Measurements from ENCODE around the gene ATP8A2.

ATP8A2 gene

GRCh38 chr13:25719666-25720065 is 347.9 kb downstream of the ATP8A2 start:
- in situ Hi-C loops (cut with MboI; ENCODE audit: low sequenced_read_pairs): no loop called here

GRCh38 chr13:25722893-25723292 is 351.1 kb downstream of the ATP8A2 start:
- in situ Hi-C loops (cut with MboI; ENCODE audit: low sequenced_read_pairs): no loop called here

- in situ Hi-C loops (cut with MboI; ENCODE audit: low sequenced_read_pairs): no loop called here
Observed at GRCh38 chr13:25725104-25725503, 353.3 kb downstream of the ATP8A2 start.

- in situ Hi-C loops (cut with MboI; ENCODE audit: low sequenced_read_pairs): no loop called here
Observed at GRCh38 chr13:25727250-25727649, 355.5 kb downstream of the ATP8A2 start.

GRCh38 chr13:25727810-25728209 is 356.0 kb downstream of the ATP8A2 start:
- in situ Hi-C loops (cut with MboI; ENCODE audit: low sequenced_read_pairs): no loop called here

- in situ Hi-C loops (cut with MboI; ENCODE audit: low sequenced_read_pairs): no loop called here
Observed at GRCh38 chr13:25729201-25729600, 357.4 kb downstream of the ATP8A2 start.

GRCh38 chr13:25731037-25731436 is 359.3 kb downstream of the ATP8A2 start:
- in situ Hi-C loops (cut with MboI; ENCODE audit: low sequenced_read_pairs): no loop called here

- in situ Hi-C loops (cut with MboI; ENCODE audit: low sequenced_read_pairs): no loop called here
Observed at GRCh38 chr13:25731536-25731935, 359.8 kb downstream of the ATP8A2 start.

GRCh38 chr13:25732111-25732865 is 360.5 kb downstream of the ATP8A2 start:
- in situ Hi-C loops (cut with MboI; ENCODE audit: low sequenced_read_pairs): no loop called here

- in situ Hi-C loops (cut with MboI; ENCODE audit: low sequenced_read_pairs): no loop called here
Observed at GRCh38 chr13:25733001-25733491, 361.3 kb downstream of the ATP8A2 start.

GRCh38 chr13:25733696-25734435 is 362.1 kb downstream of the ATP8A2 start:
- in situ Hi-C loops (cut with MboI; ENCODE audit: low sequenced_read_pairs): no loop called here

GRCh38 chr13:25738342-25739196 is 366.8 kb downstream of the ATP8A2 start:
- in situ Hi-C loops (cut with MboI; ENCODE audit: low sequenced_read_pairs): no loop called here

GRCh38 chr13:25739376-25739775 is 367.6 kb downstream of the ATP8A2 start:
- in situ Hi-C loops (cut with MboI; ENCODE audit: low sequenced_read_pairs): no loop called here

- in situ Hi-C loops (cut with MboI; ENCODE audit: low sequenced_read_pairs): no loop called here
Observed at GRCh38 chr13:25741796-25742195, 370.0 kb downstream of the ATP8A2 start.

- in situ Hi-C loops (cut with MboI; ENCODE audit: low sequenced_read_pairs): no loop called here
Observed at GRCh38 chr13:25742220-25742619, 370.4 kb downstream of the ATP8A2 start.

- in situ Hi-C loops (cut with MboI; ENCODE audit: low sequenced_read_pairs): no loop called here
Observed at GRCh38 chr13:25743421-25743820, 371.6 kb downstream of the ATP8A2 start.

GRCh38 chr13:25744178-25744577 is 372.4 kb downstream of the ATP8A2 start:
- in situ Hi-C loops (cut with MboI; ENCODE audit: low sequenced_read_pairs): no loop called here

- in situ Hi-C loops (cut with MboI; ENCODE audit: low sequenced_read_pairs): no loop called here
Observed at GRCh38 chr13:25746131-25746530, 374.4 kb downstream of the ATP8A2 start.

- in situ Hi-C loops (cut with MboI; ENCODE audit: low sequenced_read_pairs): no loop called here
Observed at GRCh38 chr13:25752957-25753551, 381.3 kb downstream of the ATP8A2 start.

GRCh38 chr13:25753976-25754375 is 382.2 kb downstream of the ATP8A2 start:
- in situ Hi-C loops (cut with MboI; ENCODE audit: low sequenced_read_pairs): no loop called here

GRCh38 chr13:25756251-25756650 is 384.5 kb downstream of the ATP8A2 start:
- in situ Hi-C loops (cut with MboI; ENCODE audit: low sequenced_read_pairs): no loop called here
